HFF-Myc (cell line): ENCODE results near the gene CRADD.

Experiments
- DNase-seq: peaks from one replicate; pipeline ENCODE4 v3.0.0-alpha.2; 2011; ENCODE audit warnings: low read depth; ENCODE audit errors: extremely low read depth
- H3K4me3 ChIP-seq: replicated peaks from 2 replicates; pipeline ENCODE4 v1.5.1; 2011; ENCODE audit warnings: low read depth, mild to moderate bottlenecking, control low read depth, low read length
- CTCF ChIP-seq: IDR thresholded peaks from 2 replicates; pipeline ENCODE4 v1.5.1; 2012; ENCODE audit warnings: mild to moderate bottlenecking, low read depth, low read length, control low read depth; ENCODE audit errors: missing control alignments

CRADD gene

DNA sequence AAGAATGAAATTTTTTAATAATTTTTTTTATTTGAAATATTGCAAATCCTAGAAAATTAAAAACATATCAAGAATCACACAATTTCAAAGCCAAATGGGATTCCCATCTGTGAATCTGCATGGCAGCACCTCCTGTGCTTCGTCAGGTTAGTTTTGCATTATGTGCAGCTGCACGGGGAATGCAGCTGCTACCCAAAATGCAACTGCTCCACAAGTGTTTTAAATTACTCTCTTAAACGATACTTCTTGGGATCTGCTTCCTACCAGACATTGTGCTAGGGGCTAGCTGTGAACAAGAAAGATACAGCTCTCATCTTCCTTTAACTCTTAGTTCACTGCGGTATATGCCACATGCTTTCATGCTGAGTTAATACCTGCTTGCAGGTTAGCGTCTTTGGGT is 154.2 kb downstream of the CRADD start:
- no peak for TF ChIP-seq CTCF
- DNase-seq: no peak
- H3K4me3 ChIP-seq: no peak overlapping the region

DNA sequence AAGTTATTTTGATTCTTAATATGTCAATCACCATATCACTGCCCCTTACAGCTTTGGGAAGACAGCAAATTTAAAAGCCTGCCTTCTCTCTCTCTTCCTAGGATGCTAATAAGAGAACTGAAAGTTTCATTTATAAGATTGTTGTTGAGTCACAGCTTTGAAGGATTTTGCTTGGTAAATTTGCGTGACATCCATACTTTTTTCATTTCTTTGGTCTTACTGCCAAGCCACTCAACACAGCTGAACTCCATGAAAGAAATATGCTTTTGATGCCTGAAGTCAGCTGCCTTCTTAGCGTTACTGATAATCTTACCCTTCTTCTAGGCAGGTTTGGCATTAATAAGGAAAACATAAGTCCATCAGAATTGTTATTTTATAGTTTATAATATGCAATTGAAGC is 155.0 kb downstream of the CRADD start:
- TF ChIP-seq CTCF: no peak
- H3K4me3 ChIP-seq: no peak overlapping the region
- no peak for DNase-seq

DNA sequence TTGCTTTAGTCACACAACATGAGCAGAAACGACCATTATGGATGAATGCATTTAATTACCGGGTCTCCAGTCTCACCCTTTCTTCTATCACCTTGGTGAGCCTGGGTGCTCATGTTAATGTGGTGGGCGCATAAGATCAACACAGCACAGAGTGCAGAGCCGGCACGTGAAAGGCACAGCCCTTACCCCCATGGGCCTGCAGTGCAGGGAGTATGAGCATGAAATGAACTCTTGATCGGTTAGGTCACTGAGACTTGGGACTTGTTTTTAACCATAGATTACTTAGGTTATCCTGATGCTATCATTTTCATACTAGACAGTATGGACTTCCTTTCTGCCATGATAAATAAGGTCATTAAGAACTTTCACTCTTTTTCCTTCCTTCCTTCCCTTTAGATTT is 156.8 kb downstream of the CRADD start:
- TF ChIP-seq CTCF: no peak
- no peak overlapping the region for H3K4me3 ChIP-seq

GRCh38 chr12:93836620-93837260 is 159.6 kb downstream of the CRADD start:
- H3K4me3 ChIP-seq: no peak overlapping the region
- DNase-seq: no peak
- TF ChIP-seq CTCF: no peak

More for the DNA sequence above, 156.8 kb downstream of the CRADD start:
- no peak for DNase-seq

DNA sequence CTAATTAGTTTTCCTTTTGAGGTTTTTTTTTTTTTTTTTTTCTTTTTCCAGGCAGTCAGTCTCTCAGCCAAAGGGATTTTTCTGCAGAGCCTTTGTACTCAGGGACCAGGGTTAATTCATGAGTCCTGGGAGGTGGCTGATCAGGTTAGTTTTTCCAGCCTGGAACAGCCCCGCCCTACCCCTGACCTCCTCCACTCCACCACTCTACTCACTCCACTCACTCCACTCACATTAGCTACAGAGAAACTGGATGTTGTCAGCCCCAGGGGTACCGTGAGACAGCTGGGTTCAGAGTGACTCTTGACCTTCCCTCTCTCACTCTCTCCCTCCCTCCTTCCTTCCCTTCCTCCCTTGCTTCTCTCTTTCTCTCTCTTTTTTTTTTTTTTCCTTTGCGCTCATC is 161.0 kb downstream of the CRADD start:
- H3K4me3 ChIP-seq: no peak overlapping the region
- no peak for DNase-seq
- TF ChIP-seq CTCF: no peak

- TF ChIP-seq CTCF: no peak
- H3K4me3 ChIP-seq: no peak overlapping the region
- no peak for DNase-seq
Measured at GRCh38 chr12:93839064-93839463, 161.9 kb downstream of the CRADD start.

DNA sequence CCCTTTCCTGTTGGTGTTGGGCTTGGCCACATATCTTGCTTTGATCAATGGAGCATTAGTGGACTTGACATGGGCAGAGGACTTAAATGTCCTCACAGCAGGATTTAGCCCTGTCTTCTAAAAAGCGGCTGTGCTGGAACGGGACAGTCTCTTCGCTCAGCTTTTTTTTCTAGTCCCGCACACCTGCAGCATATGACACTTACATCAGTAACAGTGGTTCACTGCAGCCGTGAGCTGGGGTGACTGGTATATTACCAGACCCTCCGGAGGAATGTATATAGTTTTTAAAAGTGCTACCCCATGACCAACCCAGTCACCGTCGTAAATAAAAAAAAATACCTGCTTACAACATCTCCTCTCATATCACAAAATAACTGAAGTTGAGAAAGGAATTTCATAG is 164.5 kb downstream of the CRADD start:
- H3K4me3 ChIP-seq: no peak overlapping the region
- DNase-seq: no peak
- TF ChIP-seq CTCF: no peak
